ENCODE measurements around the gene GEN1.
A peak's percentile ranks its signal among the peaks of the same experiment; 100 is the strongest.

GEN1 gene

DNA sequence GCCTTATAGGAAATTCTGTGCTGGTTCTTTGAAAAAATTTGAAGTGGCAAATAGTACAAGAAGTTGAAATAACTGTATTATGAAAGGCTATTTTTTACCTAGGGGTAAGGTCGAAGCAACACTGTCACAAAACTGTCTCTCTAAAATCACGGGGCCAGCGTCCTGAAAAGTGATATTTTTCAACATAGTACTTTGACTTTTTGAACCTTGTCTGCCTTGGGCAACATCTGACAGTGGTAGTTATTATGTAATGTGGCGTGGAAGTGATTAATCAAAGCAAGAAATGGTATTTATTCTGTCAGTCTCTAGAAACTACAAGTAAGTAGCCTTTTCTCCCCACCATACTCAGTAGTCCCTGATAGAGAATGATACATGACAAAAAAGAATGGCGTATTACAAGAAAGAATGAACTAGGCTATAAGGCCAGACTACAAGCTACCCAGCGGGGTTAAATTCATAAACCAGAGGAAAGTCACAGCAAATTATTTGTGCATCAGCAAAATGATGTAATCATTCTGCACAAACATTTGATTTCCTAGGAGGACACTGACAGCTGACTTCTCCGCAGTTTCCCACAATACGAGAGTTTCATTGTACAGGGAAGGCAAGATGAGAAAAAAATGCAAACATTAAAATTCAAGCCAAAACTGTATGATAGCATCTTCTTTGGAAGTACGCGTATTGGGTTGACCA is 9.8 kb downstream of the GEN1 start:
- no peak for DNase-seq
- TF ChIP-seq GATA1 (IDR thresholded peaks at IDR 0.05; ENCODE audit: low read depth, low read length) (no peak), POLR2A (IDR thresholded peaks at IDR 0.05; ENCODE audit: low read length) (no peak)

DNA sequence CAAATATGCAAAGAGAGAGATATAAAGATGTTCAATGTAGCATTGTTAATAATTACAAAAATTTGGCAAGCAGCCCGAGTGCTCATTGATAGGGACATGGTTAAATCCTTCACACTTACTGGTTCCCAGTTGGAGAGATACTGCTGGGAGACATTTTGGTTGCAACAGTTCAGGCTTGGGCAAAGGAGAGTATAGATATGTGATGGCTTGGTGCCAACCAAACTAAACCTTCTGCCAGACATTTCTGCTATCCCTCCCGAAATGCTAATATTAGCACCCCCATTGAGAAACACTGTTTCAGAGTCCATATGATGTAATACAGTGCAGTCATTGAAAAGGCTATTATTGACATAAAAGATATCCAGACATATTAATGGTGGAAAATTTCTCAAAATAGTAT is 11.5 kb downstream of the GEN1 start:
- peak; percentile 20 to 57 for DNase-seq
- TF ChIP-seq POLR2A (IDR thresholded peaks at IDR 0.05; ENCODE audit: low read length) (no peak), GATA1 (IDR thresholded peaks at IDR 0.05; ENCODE audit: low read depth, low read length) (no peak)

DNA sequence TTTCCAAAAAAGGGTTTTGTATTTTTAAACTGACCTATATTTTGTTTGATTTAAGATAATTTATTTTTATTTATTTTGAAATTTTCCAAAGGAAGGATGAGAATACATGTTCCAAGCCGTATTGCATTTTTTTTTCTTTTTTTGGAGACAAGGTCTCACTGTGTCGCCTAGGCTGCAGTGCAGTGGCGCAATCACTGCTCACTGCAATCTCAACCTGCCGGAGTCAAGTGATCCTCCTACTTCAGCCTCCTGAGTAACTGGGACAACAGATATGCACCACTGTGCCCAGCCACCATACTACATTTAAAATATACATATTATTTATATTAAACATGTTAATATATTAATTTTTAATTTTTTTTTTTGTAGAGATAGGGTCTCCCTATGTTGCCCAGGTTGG is 15.0 kb downstream of the GEN1 start:
- DNase-seq = no peak
- TF ChIP-seq POLR2A (IDR thresholded peaks at IDR 0.05; ENCODE audit: low read length) (no peak), GATA1 (IDR thresholded peaks at IDR 0.05; ENCODE audit: low read depth, low read length) (no peak)

GRCh38 chr2:17771956-17772355 is 18.0 kb downstream of the GEN1 start:
- TF ChIP-seq GATA1 (IDR thresholded peaks at IDR 0.05; ENCODE audit: low read depth, low read length) (no peak), POLR2A (IDR thresholded peaks at IDR 0.05; ENCODE audit: low read length) (no peak)
- DNase-seq = no peak

GRCh38 chr2:17772532-17772931 is 18.6 kb downstream of the GEN1 start:
- DNase-seq = no peak
- TF ChIP-seq POLR2A (IDR thresholded peaks at IDR 0.05; ENCODE audit: low read length) (no peak), GATA1 (IDR thresholded peaks at IDR 0.05; ENCODE audit: low read depth, low read length) (no peak)

- no peak for TF ChIP-seq GATA1 (IDR thresholded peaks at IDR 0.05; ENCODE audit: low read depth, low read length)
- no peak for TF ChIP-seq POLR2A (IDR thresholded peaks at IDR 0.05; ENCODE audit: low read length)
- DNase-seq = no peak
Observed at GRCh38 chr2:17780546-17780945, 26.6 kb downstream of the GEN1 start.

DNA sequence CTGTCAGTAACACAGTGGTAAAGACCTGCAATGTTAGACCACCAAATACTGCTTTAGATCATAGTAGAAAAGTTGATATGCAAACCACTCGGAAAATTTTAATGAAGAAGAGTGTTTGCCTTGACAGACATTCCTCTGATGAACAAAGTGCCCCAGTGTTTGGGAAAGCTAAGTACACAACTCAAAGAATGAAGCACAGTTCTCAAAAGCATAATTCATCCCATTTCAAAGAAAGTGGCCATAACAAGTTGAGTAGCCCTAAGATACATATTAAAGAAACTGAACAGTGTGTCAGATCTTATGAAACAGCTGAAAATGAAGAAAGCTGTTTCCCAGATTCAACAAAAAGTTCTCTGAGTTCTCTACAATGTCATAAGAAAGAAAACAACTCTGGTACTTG is 27.5 kb downstream of the GEN1 start:
- no peak for DNase-seq
- no peak for TF ChIP-seq GATA1 (IDR thresholded peaks at IDR 0.05; ENCODE audit: low read depth, low read length)
- TF ChIP-seq POLR2A (IDR thresholded peaks at IDR 0.05; ENCODE audit: low read length) = no peak

DNA sequence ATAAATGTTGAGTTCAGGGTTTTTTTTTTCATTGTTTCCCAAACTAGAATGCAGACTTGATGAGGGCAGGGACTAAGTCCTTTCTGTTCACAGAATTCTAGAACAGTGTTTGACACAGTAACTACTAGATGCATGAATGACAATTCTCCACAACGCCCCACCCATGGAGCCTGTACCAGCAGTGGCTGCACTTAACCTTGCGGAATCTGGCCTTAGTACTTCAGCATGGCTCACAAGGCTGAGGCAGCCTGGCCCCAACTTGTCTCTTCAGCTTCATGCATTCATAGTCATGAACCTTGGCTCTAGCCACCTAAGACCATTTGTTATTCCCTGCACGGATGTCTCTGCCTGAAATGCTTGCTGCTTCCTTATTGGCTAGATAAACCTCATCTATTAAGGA is 32.8 kb downstream of the GEN1 start:
- TF ChIP-seq POLR2A (IDR thresholded peaks at IDR 0.05; ENCODE audit: low read length) (no peak), GATA1 (IDR thresholded peaks at IDR 0.05; ENCODE audit: low read depth, low read length) (no peak)
- no peak for DNase-seq

- TF ChIP-seq GATA1 (IDR thresholded peaks at IDR 0.05; ENCODE audit: low read depth, low read length) = no peak
- no peak for TF ChIP-seq POLR2A (IDR thresholded peaks at IDR 0.05; ENCODE audit: low read length)
- no peak for DNase-seq
Observed at GRCh38 chr2:17788773-17789172, 34.8 kb downstream of the GEN1 start.

GRCh38 chr2:17790536-17790935 is 36.6 kb downstream of the GEN1 start:
- no peak for TF ChIP-seq POLR2A (IDR thresholded peaks at IDR 0.05; ENCODE audit: low read length)
- no peak for TF ChIP-seq GATA1 (IDR thresholded peaks at IDR 0.05; ENCODE audit: low read depth, low read length)
- no peak for DNase-seq

DNA sequence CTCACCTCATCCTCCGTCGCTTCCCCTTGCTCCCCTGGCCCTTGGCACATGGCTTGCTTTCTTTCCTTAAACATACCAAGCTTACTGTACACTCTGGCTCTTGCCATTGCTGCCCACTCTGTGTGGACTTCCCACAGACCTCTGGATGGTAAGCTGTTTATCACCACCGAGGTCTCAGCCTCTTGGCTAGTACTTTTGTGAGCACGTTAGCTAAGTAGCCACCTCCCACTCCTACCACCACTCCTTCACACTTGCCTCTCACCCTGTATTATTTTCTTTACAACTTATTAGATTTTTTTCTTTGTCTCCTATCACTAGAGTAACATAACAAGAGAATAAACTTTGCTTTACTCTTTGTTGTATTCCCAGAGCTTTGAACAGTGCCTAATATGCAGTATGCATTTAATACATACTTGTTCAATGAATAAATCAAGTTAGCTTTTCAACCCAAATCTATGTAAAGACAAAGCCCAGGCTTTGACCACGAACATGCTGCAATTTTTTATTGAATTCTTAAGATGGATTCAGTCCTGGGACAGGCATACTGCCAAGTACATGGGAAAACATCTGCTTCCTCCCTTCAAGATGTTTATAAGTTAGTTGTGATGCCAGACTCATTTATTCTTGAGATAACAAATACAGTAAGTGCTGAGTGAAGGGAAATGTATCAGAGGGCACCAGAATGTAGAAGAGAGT is 37.3 kb downstream of the GEN1 start:
- peak in 1 of 2 experiments; percentile 40 for DNase-seq
- TF ChIP-seq POLR2A (IDR thresholded peaks at IDR 0.05; ENCODE audit: low read length) (no peak), GATA1 (IDR thresholded peaks at IDR 0.05; ENCODE audit: low read depth, low read length) (no peak)

GRCh38 chr2:17791817-17792130 is 37.8 kb downstream of the GEN1 start:
- DNase-seq = no peak
- TF ChIP-seq GATA1 (IDR thresholded peaks at IDR 0.05; ENCODE audit: low read depth, low read length) (no peak), POLR2A (IDR thresholded peaks at IDR 0.05; ENCODE audit: low read length) (no peak)

- no peak for DNase-seq
- TF ChIP-seq POLR2A (IDR thresholded peaks at IDR 0.05; ENCODE audit: low read length) = no peak
- TF ChIP-seq GATA1 (IDR thresholded peaks at IDR 0.05; ENCODE audit: low read depth, low read length) = no peak
Observed at GRCh38 chr2:17792515-17792914, 38.6 kb downstream of the GEN1 start.

DNA sequence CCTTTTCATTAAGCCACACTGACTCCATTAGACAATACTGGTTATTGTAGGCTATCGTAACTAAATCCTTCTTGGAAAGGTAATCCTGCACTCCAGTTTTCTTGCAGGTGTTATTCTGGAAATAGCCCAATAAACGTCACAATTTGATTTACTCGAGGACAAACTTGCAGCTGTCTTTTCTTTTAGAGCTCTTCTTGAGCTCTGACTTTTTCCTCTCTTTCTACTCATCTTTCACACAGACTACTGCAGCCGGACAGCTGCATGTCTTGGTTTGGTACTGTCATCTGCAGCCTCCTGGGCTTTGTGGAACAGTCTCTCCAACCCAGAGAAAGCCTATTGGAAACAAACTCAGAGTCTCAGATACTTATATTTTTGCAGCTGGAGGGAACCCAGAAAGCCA is 39.4 kb downstream of the GEN1 start:
- DNase-seq = no peak
- TF ChIP-seq GATA1 (IDR thresholded peaks at IDR 0.05; ENCODE audit: low read depth, low read length) = no peak
- TF ChIP-seq POLR2A (IDR thresholded peaks at IDR 0.05; ENCODE audit: low read length) = no peak

GRCh38 chr2:17793803-17794354 is 39.9 kb downstream of the GEN1 start:
- TF ChIP-seq POLR2A (IDR thresholded peaks at IDR 0.05; ENCODE audit: low read length) (no peak), GATA1 (IDR thresholded peaks at IDR 0.05; ENCODE audit: low read depth, low read length) (no peak)
- DNase-seq = no peak
